HG03175 (cell line): ENCODE data around the gene CSMD2.

Experiments used
- ATAC-seq: cut with Tn5 transposase; IDR thresholded peaks from one replicate; pipeline ENCODE4 v1.9.1; 2021; ENCODE audit warnings: mild to moderate bottlenecking, moderate library complexity; ENCODE audit not compliant: unreplicated experiment

Gene CSMD2

GRCh38 chr1:33706634-33707255 is 458.3 kb downstream of the CSMD2 start:
- no peak for ATAC-seq

DNA sequence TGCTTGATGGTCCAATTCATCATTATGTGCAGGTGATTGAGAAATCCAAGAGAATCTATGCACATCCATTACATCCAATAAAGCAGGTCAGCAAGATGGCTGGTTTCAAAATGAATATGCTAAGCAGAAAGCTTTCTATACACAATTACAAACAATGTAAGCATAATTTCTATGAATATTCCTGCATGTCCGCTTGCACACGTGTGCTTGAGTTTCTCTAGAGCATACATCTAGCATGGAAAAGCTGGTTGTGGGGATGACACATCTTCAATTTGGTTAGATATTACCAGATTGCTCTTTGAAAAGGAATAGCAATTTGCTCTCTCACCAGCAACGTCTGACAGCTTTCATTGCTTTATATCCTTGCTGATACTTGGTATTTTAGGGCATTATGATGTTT is 461.6 kb downstream of the CSMD2 start:
- no peak for ATAC-seq

DNA sequence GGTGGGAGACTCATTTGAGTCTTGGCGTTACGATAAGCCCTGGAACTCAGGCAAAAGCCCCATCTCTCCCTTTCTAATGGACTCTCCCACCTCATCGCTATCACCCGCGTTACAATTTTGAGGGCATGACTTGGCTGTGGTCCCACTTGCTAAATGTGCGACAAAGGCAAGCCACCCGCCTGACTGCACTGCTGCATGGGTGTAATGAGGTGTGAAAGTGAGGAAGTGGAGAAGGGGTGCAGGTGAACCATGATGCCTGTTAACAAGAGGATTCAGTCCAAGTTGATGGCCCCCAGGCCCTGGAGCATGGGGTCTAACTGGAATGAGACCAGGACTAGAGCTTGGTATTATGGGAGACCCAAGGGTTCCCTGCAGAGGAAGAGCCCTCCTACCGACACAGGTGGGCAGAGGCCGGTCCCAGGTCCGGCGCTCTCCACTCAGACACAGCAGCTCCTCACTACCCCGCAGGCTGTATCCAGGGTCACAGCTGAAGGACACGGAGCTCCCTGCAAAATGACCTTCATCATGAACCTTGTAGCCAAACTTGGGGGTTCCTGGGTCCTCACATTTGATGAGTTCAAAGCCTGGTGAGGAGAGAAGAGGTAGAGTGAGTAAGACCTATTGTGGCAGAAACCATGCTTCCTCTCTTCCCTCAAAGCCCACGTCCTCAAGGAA is 466.5 kb downstream of the CSMD2 start:
- ATAC-seq, result no peak

DNA sequence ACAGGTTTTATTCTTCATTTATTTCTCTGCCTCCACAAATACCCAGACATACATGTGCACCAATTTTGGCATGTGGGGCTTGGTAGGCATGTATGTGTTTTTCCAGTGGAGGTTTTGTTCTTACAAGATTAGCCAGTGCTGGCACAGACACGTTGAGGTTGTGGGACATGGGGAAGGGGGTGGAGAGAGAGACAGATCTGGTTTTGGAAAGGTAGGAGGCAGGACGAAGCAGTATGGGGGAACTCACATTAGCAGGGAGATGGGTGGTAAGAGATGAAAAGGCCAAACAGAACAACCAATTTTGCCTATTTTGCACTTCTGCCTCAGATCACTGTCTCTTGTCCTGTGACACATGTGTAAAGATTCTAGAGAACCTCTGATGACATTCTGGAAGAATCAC is 467.2 kb downstream of the CSMD2 start:
- ATAC-seq, result no peak

DNA sequence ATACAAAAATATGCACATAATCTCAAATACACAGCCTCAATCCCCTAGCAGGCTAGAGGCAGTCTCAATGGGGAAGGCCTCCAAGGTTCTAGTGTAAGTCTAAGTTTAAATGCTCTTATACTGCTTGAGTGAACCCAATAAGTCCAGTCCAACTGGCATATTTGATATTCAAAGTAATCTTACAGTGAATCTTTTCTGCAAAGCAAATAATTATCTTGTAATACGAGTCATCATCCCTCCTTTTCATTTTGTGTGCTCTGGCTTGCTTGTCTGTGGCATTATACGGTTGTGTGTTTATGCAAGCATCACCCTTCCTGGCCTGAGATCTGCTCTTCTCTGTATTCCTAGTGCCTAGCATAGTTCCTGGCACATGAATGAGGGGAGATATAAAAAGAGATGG is 468.1 kb downstream of the CSMD2 start:
- ATAC-seq, result no peak

GRCh38 chr1:33696311-33696710 is 468.7 kb downstream of the CSMD2 start:
- ATAC-seq, result no peak

DNA sequence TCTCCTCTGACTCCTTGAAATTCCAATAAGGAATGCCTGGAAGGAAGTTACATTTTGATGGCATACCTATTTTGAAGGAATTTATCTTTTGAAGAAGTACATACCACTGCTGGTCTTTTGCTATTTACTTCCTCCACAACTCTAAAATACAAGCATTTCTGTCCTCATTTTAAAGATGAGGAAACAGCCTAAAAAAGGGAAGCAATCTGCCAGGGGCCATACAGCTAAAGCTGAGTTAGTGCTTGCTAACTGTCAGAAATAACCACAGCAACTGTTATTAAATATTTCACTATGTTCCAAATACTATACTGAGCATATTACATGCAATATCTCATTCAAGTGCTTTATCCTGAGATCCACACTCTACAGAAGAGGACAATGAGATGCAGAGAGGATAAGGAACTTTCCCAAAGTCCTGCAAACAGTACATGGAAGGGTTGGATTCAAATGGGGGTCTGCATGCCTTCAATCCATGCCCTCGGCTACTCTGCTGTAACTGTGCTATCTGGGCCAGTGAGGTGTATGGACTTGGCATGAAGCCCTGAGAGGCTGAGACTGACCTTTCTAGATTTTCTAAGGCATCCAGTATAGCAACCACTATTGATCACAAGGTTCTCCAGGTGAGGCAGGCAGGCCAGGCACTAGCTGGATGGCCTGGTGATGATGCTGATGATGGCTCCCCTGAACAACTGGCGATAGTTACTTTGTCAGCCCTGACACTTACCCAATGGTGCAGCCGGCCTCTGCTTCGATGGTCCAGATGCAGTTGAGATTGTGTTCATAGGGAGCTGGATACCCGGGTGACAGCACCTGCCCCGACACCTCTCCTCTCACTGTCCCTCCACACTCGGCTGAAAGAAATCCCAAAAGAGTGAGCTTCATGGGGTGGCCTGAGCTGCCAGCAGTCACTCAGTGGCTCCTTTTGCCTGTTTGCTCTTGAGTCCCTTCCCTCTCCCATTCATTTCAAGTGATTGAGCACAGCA is 472.5 kb downstream of the CSMD2 start:
- ATAC-seq, result no peak

DNA sequence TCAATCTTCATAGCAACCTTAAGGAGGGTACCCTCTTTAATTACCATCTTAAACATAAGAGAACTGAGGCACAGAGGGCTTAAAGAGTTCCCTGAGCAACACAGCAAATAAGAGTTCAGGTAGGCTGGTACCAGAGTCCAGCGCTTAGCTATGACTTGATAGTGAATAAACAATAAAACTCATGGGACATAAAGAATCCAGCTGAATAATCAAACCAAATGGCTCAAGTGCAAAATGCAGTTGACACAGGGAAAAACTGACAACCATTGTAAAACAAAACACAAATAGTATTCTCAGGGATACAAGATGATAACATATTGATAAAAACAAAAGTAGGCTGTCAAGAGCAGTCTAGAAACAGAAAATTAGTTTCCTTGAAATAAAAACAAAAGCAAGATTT is 478.0 kb downstream of the CSMD2 start:
- no peak for ATAC-seq

GRCh38 chr1:33686551-33686950 is 478.5 kb downstream of the CSMD2 start:
- ATAC-seq, result no peak

GRCh38 chr1:33685256-33685655 is 479.8 kb downstream of the CSMD2 start:
- ATAC-seq, result no peak

DNA sequence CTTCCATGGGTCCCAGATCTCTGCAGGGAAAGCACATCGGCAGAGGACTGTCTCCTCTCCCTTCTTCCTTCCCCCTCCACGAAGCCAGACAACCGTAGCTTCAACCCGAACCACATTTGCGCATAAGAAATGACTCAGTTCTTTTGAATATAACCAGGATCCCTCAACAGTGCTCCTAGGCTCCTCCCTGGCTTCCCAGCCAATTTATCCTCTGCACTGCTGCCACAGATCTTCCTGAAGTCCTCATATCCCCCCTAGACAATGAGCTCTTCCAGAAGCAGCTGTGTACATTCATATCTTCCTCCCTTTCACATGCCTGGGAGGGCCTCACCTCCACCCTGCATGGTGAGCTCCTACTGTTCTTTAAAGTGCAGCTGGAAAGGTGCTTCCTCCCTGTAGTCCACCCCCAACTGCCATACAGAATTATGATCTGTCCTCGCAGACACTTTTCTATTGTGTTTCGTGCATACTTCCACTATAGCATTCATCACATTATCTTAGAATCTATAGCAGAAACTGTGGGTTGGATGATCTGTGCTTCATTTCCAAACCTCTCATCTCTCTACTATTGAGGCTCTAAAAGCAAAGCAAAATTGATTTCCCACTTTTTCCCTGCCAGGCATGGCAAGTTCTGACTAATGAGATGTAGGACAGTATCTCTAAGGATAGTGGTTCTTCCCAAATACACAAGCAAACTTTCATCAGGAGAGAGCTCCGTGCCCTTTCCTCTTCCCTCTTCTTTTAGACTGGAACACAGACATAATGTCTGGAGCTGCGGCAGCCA is 480.4 kb downstream of the CSMD2 start:
- no peak for ATAC-seq

GRCh38 chr1:33683913-33684312 is 481.1 kb downstream of the CSMD2 start:
- no peak for ATAC-seq

DNA sequence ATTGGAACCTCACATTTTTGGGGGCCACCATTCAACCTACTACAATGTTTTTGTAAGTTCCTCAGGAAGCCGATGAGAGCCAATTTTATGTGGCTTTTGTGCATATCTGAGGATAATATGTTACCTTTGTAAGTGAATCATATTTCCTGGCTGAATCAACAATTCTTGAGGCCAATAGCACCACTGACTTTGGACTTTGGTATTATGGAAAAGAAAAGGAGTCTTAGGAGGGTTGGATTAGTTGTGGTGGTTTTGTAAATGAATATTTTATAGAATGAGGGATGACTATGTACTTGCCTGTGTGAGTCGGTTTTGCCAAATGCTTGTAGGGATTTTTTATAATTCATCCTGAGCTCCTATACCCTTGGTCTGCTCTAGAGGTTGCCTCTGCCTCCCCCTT is 482.7 kb downstream of the CSMD2 start:
- no peak for ATAC-seq

- ATAC-seq, result no peak
Observed at GRCh38 chr1:33680281-33680840, 484.7 kb downstream of the CSMD2 start.

- no peak for ATAC-seq
Observed at GRCh38 chr1:33670567-33670966, 494.5 kb downstream of the CSMD2 start.

- no peak for ATAC-seq
Observed at GRCh38 chr1:33668695-33669094, 496.3 kb downstream of the CSMD2 start.

DNA sequence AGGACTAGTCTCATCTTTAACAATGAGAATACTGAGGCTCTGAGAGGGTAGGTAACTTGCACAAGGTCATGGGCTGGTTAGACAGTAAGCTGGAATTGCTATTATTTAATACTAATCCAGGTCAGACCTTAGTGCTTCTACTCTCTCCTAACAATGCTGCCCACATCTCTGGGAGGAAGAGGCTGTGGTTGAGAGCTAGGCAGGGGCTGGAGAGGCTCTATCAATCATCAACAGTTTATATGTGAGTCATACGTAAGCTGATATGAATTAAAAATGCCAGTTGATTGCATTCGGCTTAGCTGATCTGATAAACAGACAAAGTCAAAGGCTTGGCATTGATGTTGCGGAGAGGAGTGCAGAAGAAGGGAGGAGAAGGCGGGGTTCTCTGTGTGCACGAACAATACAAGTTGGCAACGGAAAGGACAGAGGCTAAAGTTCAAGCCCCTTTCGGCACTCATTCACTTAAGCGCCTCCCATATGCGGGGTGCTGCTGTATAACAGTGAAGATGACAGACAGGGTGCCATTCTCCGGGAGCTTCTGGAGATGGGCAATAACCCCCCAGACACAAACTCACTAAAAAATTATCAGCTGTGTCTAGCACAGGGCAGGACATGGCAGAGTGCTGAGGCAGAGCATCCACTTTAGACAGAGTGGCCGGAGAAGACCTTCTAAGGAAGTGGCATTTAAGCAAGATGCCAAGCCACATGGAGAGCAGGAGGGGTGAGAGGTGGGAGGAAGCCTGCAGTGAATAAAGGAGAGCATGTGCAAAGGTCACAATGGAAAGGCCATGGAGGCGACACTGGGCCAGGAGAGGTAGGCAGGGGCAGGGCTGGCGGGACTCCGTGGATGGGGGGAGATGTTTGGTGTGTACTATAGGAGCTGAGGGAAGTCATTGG is 497.4 kb downstream of the CSMD2 start:
- ATAC-seq, result no peak

GRCh38 chr1:33666616-33667015 is 498.4 kb downstream of the CSMD2 start:
- ATAC-seq, result no peak

DNA sequence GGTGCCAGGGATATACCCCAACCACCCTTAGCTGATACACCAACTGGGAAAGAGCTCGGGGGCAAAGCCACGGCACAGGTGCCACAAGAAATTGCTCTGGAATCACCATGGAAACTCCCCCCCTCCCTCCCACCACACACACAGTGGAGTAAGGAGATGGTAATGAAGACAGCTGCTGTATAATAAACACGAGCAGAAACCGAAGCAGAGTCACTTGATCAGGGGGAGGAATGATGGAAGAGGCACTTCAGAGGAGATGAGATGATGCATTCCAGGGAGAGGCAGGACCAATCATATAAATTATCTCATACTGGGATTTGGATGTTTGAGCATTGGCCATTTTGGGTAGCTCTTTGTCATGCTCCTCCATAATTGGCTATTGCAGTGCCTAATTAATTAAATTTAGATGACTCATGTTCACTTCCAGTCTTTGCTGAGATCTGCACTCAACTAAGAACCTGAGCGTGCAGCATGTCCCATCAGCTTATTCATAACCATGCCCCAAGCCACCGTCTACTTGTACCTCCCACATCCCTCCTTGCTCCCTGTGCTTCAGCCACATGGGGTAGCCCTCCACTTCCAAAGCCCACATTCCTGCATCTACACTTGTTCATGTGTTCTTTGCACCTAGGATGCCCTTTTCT is 503.1 kb downstream of the CSMD2 start:
- ATAC-seq, result no peak
